ENCODE results near the gene GALE. TPM values are rescaled to one million over a fixed set of nuclear protein-coding genes. Genes with fewer than 3 reads are reported as not detected.

The GALE gene
- total and polyA plus RNA-seq, 2 of the 13 experiments (the other 11 are each of a cell fraction or from before 2014, with no cell fraction given), result 85.2 to 88.4 TPM

DNA sequence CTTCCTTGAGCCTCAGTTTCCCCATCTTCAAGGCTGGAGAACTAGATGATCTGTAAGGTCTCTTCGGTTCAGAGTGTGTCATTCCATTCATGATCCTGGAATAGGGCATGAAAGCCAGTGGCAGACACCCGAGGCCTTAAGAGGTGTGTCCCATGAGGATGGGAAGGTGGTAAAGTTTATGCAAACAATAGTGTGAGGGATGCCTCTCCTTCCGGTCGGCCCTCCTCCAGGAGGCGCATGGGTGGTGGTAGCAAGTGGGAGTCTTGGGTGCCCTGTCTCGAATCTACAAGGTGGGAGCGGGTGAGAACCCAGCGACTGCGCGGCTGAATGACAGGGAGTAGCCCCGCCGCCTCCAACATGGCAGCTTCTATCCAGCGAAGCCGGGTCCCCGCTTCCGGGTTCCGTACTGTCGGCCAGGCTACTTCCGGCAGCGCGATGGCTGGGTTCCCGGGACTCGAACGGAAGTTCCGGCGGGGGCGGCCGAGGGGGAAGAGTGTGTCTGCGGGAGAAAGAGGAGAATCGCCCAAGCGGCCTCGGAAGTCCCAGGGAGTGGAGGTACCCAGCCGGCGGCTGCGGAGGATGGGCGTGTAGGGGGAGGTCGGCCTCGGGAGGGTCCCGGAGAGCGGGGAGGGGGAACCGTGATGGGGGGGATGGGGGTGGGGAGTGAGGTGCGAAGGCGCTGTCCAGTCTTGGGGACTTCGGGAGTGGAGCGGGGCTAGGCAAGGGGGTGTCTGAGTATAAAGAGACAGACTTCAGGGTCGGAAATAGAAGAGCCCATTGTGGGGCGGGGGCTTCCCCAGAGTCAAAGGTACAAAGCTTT is 9.6 kb downstream of the GALE start, which contains the start of gene LYPLA2 (continued):
- TF ChIP-seq, protein P1, sequence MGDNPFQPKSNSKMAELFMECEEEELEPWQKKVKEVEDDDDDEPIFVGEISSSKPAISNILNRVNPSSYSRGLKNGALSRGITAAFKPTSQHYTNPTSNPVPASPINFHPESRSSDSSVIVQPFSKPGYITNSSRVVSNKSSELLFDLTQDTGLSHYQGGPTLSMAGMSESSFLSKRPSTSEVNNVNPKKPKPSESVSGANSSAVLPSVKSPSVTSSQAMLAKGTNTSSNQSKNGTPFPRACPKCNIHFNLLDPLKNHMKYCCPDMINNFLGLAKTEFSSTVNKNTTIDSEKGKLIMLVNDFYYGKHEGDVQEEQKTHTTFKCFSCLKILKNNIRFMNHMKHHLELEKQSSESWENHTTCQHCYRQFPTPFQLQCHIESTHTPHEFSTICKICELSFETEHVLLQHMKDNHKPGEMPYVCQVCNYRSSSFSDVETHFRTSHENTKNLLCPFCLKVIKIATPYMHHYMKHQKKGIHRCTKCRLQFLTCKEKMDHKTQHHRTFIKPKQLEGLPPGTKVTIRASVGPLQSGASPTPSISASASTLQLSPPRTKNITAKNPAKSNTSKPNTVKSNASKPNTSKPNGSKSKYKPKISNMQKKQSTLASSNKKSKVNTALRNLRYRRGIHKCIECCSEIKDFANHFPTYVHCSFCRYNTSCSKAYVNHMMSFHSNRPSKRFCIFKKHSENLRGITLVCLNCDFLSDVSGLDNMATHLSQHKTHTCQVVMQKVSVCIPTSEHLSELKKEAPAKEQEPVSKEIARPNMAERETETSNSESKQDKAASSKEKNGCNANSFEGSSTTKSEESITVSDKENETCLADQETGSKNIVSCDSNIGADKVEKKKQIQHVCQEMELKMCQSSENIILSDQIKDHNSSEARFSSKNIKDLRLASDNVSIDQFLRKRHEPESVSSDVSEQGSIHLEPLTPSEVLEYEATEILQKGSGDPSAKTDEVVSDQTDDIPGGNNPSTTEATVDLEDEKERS (CRISPR knock-in tag; IDR thresholded peaks at IDR 0.05), result no peak
- TF ChIP-seq ATF7-NPFF (CRISPR knock-in tag; IDR thresholded peaks at IDR 0.05; ENCODE audit: low read depth), result peak; percentile 54; the same call in 1 of the 2 replicates
- no peak for TF ChIP-seq ZNF562 (CRISPR knock-in tag; IDR thresholded peaks at IDR 0.05; ENCODE audit: borderline replicate concordance)
- no peak for TF ChIP-seq REL (CRISPR knock-in tag; conservative IDR thresholded peaks at IDR 0.05)
- 0 out of 2 replicates have a peak, but pooled peaks have one; percentile 57 for TF ChIP-seq KMT2A (CRISPR knock-in tag; IDR thresholded peaks at IDR 0.05)
- TF ChIP-seq MTF1 (CRISPR knock-in tag; IDR thresholded peaks at IDR 0.05), result no peak
- TF ChIP-seq IKZF1 (IDR thresholded peaks at IDR 0.05), result no peak
- no peak for TF ChIP-seq ZIK1 (CRISPR knock-in tag; IDR thresholded peaks at IDR 0.05; ENCODE audit: borderline replicate concordance, low read depth)
- TF ChIP-seq, protein P2, sequence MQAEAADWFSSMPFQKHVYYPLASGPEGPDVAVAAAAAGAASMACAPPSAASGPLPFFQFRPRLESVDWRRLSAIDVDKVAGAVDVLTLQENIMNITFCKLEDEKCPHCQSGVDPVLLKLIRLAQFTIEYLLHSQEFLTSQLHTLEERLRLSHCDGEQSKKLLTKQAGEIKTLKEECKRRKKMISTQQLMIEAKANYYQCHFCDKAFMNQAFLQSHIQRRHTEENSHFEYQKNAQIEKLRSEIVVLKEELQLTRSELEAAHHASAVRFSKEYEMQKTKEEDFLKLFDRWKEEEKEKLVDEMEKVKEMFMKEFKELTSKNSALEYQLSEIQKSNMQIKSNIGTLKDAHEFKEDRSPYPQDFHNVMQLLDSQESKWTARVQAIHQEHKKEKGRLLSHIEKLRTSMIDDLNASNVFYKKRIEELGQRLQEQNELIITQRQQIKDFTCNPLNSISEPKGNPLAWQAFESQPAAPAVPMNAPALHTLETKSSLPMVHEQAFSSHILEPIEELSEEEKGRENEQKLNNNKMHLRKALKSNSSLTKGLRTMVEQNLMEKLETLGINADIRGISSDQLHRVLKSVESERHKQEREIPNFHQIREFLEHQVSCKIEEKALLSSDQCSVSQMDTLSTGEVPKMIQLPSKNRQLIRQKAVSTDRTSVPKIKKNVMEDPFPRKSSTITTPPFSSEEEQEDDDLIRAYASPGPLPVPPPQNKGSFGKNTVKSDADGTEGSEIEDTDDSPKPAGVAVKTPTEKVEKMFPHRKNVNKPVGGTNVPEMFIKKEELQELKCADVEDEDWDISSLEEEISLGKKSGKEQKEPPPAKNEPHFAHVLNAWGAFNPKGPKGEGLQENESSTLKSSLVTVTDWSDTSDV (CRISPR knock-in tag; IDR thresholded peaks at IDR 0.05), result no peak
- no peak for TF ChIP-seq TSC22D2 (CRISPR knock-in tag; IDR thresholded peaks at IDR 0.05; ENCODE audit: borderline replicate concordance)
- TF ChIP-seq ZBTB44 (CRISPR knock-in tag; IDR thresholded peaks at IDR 0.05), result peak; percentile 68; the same call in 1 of the 2 replicates
- no peak for TF ChIP-seq BORCS8-MEF2B (CRISPR knock-in tag; IDR thresholded peaks at IDR 0.05)
- TF ChIP-seq ZNF143 (CRISPR knock-in tag; IDR thresholded peaks at IDR 0.05), result peak; percentile 53; the same call in 1 of the 2 replicates
- TF ChIP-seq MBNL3 (CRISPR knock-in tag; conservative IDR thresholded peaks at IDR 0.05), result no peak
- TF ChIP-seq RXRB (CRISPR knock-in tag; IDR thresholded peaks at IDR 0.05; ENCODE audit: borderline replicate concordance), result peak; percentile 26; the same call in 1 of the 2 replicates
- TF ChIP-seq ZSCAN20 (CRISPR knock-in tag; IDR thresholded peaks at IDR 0.05; ENCODE audit: borderline replicate concordance), result no peak
- TF ChIP-seq GATAD2A (CRISPR knock-in tag; IDR thresholded peaks at IDR 0.05), result peak; percentile 63
- peak; percentile 4 for TF ChIP-seq ZNF18 (CRISPR knock-in tag; IDR thresholded peaks at IDR 0.05; ENCODE audit: insufficient replicate concordance)
- 0 out of 2 replicates have a peak, but pooled peaks have one; percentile 31 for TF ChIP-seq PITX1 (CRISPR knock-in tag; IDR thresholded peaks at IDR 0.05)
